ENCODE results near the gene OSBPL1A.

The OSBPL1A gene

DNA sequence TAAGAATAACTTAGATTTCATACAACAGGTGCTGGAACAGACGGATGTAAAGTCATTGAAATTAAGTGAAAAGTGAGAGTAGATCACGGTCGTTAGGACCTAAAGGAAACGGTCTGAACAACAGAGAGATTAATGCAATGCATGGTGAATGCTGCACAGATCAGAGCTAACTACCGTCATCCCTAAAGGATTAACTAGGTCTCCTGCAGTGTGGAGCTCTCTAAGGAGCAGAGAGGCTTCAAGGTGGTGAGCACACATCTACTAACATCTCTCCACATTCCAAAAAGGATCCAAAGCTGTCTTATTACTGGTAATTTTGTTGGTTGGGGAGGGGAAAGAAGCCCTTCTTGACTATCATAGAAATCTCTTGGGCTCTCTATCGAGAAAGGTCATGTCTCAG, 183.5 kb downstream of the OSBPL1A start:
- DNase-seq = peak; percentile 34

DNA sequence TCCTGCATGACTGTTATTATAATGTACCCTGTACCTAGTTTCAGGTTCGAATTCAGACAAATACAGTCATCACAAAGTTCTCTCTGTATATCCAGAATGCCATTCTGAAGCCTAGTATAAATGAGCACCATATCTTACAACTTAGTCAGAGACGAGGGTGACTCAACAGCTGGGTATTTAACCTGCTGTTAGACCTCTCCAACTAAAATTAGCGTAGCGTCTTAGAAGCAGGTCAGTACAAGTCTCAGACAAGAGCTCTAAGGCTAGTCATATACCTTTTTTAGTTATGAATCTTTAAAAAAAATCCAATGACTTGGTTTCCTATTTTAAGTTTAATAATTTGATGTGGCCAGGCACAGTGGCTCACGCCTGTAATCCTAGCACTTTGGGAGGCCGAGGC, 184.7 kb downstream of the OSBPL1A start:
- no peak for DNase-seq

DNA sequence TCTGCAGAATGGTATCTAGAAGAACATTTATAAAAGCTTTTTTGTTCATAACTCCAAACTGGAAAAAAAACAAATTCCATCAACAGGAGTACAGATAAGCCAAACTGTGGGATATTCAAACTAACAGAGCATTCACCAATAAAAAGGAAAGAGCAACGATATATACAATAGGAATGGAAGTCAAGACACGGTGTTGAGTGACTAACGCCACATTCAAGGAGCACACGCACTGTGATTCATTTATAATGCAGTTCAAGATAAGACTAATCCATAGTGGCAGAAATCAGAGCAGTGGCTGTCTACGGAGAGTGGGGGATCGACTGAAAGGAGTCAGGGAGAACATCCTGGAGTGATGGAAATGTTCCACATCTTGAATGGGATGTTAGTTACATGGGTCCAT, 188.1 kb downstream of the OSBPL1A start:
- DNase-seq = no peak

DNA sequence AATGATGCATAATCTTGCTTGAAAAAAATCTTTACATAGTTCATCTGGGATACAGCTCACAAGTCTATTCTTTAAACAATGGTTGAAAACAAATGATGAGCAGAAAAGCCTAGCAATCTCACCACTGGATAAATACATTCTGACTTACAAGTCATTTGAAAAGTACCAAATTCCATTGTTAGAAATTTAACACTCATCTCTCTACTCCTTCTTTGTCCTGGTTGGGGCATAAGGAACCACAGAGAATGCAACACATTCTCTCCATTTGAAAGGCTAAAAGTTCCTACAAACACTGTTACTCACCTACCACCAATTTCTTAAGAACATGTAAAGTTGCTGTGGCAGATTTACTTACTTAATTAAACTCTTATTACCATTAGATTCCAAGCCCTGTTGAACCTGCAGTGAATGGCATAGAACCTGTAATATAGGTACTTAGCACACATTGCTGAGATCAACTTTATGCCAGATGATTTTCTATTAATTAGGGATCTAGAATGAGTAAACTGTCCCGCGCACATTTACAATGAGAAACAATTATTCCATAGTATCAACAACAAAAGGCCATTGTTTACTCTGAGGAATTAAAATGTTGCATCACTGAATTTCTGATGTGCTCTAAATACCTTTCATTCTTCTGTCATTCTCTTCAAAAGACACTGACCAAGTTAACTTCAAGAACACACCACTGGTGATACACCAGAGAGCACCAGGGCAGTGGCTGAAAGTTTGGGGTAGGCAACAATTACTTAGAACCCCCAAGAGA, 189.2 kb downstream of the OSBPL1A start:
- DNase-seq = no peak

DNA sequence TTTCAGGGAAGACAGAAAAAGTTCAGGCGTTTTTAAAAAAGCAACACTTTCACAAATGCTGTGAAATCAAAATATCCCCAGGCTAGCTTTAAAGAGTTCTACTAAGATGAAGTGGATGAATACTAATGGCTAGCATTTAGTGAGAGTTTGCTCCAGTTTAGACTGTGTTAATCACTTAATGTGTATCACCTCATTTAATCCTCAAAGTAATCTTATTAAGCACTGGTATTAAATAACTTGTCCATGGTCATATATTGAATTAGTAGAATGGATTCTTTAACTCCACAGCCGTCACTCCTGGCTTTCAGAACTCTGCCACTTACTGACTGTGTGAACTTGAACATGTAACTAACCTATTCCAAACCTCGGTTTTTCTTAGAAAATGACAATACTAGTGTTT, 192.7 kb downstream of the OSBPL1A start:
- no peak for DNase-seq

DNA sequence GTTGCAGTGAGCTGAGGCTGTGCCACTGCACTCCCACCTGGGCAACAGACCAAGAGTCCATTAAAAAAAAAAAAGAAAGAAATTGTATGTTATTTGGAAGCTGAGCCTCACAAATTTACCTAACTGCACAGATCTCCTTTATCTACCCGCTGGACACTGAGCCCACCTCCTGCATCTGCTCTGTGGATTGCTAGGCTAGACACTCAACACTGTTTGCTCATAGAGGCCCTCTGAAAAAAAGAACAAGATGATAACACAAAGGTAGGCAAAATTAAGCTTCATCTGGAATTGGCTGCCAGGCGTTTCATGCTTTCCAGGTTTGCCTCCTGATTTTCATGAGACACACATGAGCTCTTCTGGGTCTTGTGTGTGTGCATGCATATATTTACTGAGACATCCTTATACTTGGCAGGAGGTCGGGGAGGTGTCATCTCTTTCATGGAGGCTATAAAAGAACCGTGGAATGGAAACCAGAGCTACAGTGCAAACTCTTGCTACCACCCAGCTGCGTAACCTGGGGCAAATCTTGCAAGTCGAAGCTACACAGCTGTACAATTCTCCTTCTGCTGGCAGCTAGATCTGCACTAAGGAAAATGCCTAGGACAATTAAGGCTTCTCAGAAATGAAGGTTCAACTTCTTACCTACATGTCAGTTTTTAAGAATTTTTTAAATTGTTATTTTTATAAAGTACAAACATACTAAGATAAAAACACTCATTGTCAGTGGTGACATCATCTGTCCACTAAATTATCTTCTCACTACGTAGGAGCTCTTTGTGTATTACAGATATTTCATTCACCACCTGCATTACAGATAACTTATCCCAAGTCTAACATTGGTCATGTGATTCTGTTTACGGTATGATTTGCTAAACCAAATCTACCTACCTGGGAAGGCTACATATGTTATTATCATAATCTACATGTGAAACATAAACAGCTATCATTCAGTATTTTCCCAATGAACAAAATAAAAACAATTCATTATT, 195.6 kb downstream of the OSBPL1A start:
- DNase-seq = peak; percentile 58

DNA sequence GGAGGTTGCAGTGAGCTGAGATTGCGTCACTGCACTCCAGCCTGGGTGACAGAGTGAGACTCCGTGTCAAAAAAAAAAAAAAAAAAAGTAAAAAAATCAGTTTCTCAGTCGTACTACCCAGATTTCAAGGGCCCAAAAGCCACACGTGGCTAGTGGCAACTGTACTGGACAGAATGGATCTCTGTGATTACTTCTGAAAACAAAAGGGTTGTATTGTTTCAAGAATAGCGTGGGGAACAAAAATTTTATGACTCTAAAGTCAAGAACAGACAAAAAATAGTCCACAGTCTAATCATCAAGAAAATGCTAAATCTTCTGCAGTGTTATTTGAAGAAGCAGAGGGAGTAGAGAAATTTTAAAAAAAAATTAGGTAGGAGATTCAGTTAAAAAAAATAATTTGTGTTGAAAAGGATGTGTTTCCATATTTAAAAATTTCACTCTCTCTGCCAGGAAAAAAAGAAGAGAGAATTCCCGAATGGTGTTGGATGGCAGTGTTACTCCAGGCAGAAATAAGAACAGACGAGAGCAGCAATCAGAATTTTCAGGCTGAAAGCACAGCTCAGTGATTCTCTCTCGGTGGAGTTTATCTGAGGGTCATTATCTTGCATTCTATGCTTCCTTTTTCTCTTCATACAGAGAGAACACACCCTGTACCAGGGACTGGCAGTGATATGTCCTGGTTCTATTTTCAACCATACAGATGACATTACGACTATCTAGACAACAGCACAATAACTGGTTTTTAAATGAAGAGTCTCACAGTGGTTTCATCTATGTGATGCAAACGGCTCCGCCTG, 196.9 kb downstream of the OSBPL1A start:
- DNase-seq = no peak

DNA sequence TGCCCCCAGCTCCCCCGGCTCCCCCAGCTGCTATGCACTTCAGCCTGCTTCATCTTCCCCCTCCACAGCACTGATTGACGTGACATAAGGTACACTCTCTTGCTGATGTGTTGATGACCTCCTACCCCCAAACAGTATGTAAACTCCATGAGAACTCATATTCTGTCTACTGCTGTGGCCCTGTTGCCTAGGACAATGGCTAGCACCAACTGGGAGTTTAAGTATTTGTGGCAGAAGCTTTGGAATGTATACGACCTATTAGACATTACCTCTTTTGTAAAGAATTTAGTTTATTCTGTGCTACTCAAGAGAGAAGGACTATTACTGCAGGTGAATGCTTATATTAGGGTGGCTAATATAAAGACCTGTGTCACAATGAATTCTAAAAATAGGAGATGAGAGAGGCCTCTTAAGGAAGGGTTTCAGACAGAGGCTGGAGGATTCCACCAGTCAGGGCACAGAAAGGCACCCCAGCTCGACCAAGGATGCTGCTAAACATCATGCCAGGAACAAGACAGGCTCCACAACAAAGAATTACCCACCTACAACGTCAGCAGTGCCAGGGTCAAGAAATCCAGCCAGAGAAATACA, 198.2 kb downstream of the OSBPL1A start:
- DNase-seq = no peak

DNA sequence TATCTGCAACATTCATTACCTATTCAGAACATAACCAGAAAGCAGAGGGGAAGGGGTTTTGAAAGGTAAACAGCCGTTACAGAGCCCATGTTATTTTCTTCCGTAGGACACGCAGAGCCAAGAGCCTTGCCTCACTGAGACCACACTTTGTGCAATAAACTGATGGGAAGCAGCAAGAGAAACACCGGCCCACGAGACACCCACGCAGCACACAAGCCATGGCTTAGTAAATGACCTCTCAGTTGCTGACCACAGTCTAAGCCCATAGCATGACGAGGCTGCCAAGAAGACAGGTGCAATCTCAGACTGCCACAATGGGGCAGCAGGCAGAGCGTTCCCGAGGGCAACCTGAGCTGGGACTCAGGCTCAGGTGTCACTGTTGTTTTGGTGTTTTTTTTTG, 199.2 kb downstream of the OSBPL1A start:
- no peak for DNase-seq

DNA sequence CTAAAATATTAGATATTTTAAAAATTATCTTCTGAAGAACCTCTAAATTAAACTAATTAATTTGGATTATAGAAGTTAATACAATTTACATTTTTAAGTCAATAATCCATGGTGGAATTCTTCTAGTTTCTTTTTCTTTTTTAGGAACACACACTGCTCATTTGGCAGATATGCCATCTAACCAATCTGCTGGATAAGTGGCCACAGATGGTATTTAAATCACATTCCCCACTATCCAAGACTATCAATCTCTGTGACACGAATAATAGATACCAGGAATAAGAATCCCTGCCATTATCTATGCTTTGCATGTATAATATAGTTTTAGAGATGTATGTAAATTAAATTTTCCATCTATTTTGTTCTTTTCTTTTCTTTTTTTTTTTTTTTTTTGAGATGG, 200.2 kb downstream of the OSBPL1A start:
- no peak for DNase-seq

DNA sequence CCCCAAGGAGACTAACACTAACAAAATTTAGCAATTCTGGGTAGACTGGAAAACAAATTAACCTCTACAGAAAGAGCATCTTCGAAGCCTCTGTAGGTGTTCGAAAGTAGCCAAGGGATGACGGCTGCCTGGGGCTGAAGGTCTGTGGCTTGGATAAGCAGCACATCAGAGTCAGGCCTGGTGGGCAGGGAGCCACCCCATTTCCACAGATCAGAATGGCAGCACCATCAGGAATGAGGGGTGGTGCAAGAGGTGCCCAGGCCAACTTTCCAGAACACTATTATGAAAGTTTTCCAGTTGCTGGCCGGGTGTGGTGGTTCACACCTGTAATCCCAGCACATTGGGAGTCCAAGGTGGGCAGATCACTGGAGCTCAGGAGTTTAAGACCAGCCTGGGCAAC, 200.9 kb downstream of the OSBPL1A start:
- DNase-seq = no peak

DNA sequence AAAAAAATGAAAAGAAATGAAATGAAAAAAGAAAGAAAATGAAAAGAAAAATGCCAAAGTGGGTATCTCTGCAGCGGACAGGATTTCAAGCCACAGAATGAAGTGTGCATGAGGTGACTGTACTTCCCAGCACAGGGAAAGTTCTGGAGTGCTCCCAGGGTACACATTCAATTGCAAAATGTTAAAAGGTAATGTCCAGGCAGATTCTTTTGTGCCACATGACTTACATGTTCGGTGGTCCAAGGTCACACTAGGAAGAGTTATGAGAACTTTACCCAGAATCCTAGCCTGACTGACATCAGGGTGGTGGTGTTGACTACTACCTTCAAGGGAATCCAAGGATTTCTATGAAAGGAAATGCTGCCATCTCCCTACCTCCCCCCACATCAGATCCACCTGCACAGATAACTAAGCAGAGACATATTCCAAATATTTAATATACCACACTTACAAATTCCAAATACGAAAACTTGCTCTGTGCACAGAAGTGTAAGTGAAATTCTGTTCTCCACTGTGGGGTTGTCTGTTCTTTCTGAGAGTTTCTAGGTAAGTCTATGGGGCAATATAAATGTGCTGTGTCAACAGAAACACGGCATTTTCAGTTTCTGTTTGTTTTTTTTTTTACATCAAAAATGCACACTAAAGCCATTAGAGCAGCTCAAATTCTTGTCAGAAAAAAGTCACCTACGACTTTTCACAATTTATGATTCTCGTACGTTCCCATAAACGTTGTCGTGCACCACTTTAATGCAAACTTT, 202.1 kb downstream of the OSBPL1A start:
- no peak for DNase-seq

DNA sequence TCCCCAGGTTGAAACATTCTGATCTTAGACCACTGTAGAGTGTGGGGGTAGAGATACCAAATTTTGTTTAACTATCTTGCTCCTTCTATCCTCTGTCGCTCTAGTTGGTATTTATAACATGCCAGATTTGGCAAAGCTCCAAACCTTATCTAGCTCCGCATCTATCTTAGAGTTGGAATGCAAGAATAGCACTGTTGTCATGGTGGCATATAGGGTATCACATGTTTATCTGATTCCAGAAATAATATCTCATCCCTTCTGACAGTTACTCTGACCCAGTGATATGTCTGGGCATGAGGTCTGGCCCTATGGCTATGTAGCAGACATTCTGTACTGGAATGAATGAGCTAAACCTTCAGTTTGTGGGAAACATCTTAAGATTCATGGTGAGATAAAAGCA, 207.0 kb downstream of the OSBPL1A start:
- DNase-seq = no peak

DNA sequence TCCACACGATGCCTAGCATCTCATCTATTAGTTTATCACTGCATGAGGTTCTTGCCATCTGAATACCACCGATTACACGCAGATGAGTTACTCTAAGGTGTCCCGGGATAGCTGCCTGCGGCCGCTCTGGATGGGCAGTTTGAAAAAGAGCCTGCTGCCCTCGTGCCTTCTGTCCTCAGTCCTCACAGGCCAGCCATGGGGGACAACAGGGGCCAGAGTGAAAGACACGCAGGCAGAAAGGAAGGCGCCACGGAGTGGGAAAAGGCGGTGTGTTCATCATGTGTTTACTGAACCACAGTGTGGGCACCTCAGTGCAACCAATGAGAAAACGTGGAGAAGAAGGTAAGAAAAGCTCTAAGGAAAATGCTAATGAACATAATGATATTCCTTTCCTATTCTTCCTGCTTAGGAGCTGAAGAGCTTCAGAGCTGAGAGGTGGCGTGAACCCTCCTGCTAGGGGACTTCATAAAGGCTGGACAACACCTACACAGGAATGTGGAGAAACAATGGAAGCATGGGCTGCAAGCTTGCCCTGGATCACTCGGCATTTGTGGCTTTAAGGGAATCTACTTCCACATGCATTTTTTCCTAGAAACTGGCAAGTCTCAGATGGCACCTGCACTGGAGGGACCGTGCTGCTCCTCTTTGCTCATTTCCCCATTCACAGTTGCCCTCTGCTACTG, 207.8 kb downstream of the OSBPL1A start:
- DNase-seq = no peak

DNA sequence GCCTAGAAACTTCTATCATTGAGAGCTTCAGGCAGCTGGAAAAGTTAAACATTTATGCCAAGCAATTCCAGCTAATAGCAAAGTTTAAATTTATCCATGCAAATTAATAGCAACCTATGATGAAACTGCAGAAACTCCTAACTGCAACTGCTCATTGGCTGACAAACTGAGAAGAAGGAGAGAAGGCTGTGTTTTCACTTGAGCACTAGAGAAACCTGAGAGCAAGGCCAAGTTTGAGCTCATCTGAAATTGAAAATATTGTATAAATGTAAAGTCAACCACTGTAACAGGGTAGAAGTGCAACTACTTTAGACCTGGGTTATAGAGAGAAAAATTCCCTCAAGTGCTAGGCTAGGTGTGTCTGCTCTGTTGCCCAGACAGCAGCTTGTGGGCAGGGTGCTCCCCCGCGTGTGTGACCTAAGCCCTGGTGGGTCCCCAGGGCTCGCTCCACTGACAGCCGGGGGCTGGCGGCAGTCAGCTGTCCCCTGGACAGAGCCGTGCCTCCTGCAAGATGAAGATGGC, 208.6 kb downstream of the OSBPL1A start:
- no peak for DNase-seq

DNA sequence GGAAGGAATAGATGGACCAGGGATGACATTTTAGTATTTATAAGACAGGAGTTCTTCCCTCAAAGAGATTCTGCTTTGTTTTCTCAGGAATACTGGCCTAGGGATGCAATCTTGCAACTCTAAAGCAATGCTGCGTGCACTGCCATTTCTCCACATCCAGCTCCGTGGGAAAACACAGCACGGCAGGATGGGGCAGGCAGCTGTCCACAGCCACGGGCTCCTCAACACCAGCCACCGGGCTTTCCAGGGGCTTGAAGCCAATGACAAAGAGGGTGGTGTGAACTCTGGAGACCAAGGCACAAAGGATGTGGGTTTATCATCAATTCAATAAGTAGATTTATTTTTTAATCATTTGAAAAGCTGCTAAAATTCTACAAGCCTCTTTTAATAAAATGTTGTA, 209.5 kb downstream of the OSBPL1A start:
- DNase-seq = no peak

DNA sequence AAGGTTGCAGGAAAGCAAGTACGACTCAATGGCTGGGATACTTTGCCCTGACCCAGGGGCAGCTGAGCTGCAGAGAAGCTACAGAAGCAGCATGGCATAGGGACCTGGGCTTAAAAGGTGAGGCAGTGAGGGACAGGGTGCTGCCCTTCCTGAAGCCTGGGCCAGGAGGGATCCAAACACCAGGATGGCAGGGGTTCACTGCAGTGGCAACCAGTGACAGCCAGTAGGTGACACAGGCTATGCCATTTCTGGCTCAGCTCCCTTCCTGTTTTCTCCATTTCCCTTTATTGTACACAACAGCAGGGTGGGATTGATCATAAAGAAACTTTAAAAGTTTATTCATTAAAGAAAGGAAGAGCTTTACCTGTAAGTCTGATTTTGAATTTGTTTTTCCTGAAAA, 209.9 kb downstream of the OSBPL1A start:
- DNase-seq = no peak

DNA sequence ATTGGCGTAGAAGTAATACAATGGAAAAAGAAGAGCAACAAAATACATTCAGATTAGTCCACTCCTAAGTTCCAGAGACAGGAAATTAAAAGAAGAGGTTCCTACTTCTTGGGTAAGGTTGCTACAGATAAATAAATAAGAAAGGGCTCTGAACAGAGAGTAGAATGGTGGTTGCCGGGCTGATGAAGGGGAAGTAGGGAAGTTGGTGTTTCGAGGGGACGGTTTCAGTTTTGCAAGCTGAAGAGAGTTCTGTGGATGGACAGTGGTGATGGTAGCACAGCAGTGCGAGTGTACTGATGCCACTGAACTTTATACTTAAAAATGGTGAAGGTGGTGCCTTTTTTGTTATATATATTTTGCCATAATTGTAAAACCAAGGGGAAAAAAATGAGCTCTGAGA, 210.6 kb downstream of the OSBPL1A start:
- DNase-seq = no peak

DNA sequence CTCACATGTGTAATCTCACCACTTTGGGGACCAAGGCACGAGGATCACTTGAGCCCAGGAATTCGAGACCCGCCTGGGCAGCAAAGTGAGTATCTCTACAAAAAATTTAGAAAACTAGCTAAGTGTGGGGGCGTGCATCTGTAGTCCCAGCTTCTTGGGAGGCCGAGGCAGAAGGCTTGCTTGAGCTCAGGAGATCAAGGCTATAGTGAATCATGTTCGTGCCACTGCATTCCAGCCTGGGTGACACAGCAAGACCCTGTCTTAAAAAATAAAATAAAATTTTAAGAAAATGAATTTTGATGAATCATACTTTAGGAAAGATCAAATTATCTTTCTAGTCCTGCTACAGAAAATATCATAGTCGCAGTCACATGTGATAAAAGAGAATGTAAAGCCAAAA, 211.8 kb downstream of the OSBPL1A start:
- DNase-seq = no peak

DNA sequence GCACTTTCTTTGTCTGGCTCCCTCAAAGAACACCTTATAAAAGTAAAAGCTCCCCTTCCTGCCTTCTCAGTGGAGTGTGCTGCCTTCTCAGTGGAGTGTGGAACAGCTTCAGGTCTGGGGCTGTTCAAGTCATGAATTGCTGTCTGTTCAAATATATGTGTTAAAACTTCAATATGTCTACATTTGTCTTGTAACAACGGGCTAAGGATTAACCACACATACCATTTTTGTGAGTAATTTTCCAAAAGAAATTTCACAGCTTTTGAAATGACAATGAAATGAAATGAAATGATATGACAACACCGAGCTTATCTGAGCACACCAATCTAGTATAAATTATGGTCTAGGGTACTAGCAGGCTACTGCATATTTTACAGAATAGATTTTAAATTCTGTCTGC, 215.8 kb downstream of the OSBPL1A start:
- DNase-seq = no peak

DNA sequence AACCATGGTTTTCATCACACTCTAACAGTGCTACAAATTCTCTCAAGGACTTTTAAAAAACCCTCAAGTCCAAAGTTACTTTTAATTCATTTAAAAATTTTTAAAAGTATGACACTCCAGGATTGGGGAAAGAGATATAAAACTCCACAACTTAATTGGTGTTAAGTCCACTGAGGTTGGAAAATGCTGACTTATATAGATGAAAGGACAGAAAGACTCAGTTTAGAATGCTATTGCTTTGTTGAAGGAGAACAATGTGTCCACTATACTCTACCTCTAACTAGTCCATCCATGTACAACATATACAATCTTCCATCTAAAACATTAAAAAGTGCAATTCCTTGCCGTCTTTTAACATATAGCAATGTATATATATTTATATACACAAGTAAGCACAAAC, 217.6 kb downstream of the OSBPL1A start:
- DNase-seq = no peak

Measured in NCI-H69 (cell line).